ENCODE measurements around the gene DHRS3.
"Not testable (repeated sequence)": the region's sequence is repeated elsewhere in the genome, so short reads cannot be mapped to it uniquely, and the experiment has no call there.

Gene DHRS3, protein sequence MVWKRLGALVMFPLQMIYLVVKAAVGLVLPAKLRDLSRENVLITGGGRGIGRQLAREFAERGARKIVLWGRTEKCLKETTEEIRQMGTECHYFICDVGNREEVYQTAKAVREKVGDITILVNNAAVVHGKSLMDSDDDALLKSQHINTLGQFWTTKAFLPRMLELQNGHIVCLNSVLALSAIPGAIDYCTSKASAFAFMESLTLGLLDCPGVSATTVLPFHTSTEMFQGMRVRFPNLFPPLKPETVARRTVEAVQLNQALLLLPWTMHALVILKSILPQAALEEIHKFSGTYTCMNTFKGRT

DNA sequence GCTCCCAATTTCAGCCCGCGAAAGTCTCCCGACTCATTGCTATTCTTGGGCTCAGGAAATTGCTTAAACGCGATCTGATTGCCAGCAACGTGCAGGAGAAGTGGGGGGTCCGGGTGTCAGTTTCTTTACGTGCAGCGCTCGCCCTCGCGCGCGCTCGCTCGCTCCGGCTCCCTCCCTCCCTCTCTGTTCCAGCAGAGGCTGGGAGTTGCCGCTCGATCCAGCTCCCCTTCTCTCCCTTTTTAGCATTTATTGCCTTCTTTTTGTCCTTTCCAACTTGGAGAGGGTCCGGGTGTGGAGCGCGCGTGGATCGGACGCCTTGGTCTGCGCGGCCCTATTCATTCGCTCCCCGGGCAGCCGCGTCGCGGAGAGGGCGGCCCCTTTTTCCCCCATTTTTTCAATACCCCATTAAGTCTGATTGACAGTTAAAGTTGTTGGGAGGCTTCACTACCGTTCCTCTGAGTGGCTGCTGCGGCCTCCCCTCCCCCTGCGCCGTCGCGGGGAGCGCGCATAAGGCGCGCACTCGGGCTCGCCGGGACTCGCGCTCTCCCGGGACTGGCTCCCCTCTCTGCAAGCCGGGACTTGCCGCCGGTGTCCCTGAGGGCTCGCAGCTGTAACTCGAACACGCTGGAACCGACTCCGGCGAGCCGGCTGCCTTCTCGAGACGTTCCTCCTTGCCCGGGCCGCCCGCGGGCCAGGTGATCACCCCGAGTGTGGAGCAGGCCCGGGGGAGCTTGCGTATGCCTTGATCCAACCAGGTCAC, at the start of gene DHRS3:
Gene DHRS3, minus strand, starts transcription at position 310 of the 760 bp plus-strand sequence. CDS start 862 bp downstream, outside the sequence.
- DNase-seq, result peak; percentile 56

GRCh38 chr1:12666141-12666735, 48.2 kb upstream of the DHRS3 start:
- no peak for DNase-seq

DNA sequence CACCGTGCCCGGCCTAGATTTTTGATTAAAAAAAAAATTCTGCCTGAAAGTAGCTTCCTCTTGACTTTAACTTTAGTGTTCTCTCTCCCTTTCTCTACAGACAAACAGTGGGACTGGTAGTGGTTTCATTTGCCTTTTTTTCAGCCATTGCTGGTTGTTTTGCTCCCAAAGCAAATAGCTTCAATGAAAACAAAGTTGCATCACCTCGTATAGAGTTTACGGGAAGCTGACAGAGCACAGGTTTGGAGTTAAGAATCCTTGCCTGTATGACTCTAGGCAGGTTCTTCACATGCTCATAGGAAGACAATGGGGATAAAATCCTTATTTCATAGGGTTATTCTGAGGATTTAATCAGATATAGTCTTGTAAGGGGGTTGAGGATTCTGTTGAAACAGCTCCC, 47.5 kb upstream of the DHRS3 start:
- DNase-seq, result no peak

DNA sequence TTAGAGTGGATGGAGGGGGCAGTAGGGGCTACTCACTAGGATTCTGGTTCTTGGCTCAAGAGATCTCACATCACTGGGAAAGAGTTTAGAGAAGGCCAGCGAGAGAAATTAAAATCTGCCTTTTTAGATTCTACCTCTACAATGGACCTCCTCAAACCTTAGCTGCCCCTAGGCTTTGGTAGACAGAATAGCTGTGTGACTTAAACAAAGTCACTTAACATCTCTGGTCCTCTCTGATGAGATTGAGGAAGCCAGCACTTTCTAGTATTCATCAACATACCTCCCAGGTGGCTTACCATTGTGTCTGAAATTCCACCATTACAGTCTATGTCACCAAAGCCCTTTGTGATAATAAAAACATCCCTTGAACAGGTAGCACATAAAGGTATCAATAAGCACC, 44.5 kb upstream of the DHRS3 start:
- DNase-seq, result no peak

- no peak for DNase-seq
These were observed 43.7 kb upstream of the DHRS3 start for GRCh38 chr1:12661606-12662219.

DNA sequence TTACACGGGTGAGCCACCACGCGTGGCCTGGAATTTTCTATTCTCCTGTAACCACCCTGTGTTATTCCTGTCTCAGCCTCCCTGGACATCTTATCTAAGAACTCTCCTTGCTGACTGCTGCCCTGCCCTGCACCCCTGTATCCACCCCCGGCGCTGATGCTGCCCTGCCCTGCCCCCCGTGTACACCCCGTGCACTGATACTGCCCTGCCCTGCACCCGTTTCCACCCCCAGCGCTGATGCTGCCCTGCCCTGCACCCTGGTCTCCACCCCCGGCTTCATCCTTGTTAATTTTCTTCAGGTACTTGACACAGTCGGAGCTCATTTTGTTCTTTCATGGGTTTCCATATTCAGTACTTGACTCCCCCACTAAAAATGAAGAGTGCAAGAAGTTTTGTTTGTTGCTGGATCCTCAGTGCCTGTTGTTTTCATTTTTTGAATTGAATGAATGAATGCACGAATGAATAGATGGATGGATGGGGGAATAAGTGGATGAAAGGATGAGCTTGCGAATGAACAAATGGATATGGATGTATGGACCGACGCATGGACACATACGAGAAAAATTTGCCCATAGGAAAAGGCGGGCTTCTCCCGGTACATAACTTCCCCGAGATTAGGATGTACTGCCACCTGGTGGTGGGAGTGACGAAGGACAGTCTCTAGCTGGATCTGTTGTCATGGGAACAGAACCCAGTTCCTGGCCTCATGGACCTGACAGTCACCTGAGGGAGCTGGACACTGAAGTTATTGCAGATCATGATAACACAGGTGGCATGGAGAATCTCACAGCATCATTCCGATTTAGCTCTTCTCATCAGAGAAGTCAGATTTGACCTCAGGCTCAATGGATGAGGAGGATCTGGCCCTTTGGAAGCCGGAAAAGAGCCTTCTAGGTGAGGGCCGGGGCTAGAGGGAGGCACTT, 40.8 kb upstream of the DHRS3 start:
- DNase-seq, result peak; percentile 78

DNA sequence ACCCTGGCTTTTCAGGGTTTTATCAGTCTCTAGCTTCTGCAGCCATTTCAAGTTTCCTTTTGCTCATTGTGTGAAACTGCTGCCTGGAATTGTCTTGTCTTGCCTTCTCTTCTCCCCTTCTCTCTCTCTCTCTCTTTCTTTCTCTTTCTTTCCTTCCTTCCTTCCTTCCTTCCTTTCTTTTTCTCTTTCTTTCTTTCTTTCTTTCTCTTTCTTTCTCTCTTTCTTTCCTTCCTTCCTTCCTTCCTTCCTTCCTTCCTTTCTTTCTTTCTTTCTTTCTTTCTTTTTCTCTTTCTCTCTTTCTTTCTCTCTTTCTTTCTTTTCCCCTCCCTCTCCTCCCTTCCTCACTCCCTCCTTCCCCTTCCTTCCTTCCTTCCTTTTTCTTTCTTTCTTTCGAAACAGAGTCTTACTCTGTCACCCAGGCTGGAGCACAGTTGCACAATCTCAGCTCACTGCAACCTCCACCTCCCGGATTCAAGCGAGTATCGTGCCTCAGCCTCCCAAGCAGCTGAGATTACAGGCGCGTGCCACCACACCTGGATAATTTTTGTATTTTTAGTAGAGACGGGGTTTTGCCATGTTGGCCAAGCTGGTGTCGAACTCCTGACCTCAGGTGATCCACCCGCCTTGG, 40.0 kb upstream of the DHRS3 start:
- not testable (repeated sequence) for DNase-seq

DNA sequence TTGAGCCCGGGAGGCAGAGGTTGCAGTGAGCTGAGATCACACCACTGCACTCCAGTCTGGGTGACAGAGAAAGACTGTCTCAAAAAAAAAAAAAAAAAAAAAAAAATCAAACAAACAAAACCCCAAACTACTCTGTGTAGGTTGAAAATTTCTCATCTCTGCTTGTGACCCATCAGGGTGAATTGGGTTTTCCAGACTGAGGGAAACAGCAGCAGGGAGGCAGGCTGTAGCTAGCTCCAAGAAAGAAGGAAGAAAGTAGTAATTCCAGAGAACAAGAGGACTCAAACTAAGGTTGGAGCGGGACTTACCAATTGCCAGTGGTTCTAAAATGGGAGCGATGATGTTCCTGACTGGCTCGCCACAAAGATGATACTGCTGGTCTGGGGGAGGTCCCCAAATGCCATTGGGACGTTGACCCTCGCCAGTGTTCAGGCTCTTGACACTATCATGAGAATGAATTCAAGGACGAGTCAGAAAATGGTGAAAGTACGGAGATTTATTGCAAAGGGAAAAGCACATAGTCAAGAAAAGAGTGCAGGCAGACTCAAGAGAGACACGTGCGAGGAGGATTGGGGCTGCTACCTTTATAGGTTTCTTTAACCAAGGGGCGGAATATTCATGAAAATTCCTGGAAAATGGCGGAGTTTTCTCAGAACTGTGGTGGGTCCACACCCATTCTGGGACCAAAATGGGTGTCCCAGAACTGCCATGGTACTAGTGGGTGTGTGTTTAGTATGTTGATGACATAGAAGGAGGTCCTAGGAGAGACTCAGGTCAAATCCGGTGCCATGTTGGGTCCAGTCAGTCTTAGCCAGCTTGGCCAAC, 39.3 kb upstream of the DHRS3 start:
- DNase-seq, result no peak

DNA sequence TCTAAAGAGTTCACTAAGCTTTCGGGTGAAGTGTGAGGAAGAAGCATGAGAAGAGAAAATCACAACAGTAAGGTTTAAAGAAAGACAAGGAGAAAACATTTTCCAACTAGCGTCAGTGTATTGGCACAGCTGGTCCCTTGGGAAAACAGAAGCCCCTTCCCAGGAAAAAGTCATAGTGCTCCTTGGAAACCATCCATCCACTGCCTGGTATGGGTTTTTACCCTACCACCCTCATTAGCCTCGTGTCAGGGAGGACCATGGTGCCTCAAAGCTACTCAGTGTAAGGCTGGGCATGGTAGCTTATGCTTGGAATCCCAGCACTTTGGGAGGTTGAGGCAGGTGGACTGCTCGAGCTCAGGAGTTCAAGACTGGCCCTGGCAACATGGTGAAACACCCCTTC, 38.6 kb upstream of the DHRS3 start:
- DNase-seq, result no peak

DNA sequence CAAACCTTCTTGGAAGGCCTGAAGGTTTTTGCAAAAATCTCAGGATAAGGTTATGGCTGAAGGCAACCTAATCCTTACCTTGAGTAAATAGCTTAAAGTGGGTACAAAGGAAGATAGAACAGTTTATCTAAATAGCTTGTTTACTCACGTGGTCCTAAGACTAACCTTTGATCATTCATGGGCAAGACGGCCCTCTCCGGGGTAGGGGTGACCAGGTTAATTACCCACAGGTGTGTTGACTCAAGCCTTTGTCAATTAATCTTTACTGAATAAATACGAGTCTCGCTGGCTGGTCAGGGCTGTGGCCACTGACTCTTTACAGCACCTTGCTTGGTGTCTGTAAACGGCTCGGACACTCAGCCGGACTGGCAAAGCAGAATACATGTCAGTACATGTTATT, 36.6 kb upstream of the DHRS3 start:
- no peak for DNase-seq

- no peak for DNase-seq
These were observed 36.1 kb upstream of the DHRS3 start for GRCh38 chr1:12654004-12654567.

DNA sequence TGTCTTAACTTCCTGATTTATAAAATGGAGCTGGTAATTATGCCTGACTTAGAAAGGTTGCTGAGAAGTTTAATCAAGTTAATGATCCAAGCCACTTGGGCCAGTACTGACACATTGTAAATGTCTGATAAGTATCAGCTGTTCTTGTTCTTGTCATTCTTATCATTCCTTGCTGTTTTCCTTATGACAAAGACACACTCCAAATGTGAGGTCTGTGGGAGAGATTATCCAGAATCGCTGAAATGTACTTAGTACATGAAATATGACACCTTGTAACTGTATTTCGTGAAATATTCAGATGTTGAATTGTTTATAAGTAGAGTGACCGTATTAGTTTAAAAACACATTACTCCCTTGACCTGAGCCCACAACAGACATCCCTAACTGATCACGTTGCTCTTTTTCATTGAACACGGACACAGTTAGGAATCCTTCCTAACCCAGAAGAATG, 32.0 kb upstream of the DHRS3 start:
- no peak for DNase-seq

DNA sequence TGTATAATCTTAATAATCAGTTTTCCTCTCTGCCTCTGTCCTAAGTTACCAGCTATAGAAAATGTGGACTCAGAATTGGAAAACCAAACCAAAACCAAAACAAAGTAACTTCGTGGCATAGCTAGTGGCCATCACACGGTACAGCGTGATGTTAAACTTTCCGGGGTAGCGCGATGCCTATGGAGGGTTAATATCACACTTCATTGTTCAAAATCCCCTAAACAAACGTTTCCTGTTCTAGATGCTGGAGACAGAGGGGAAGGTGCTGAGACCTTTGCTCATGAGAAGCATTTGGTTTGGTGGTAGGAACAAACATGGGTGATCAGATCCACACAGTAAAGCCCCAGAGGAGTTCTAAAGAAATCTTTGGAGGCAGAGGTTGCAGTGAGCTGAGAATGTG, 30.7 kb upstream of the DHRS3 start:
- no peak for DNase-seq

GRCh38 chr1:12645401-12645800, 27.4 kb upstream of the DHRS3 start:
- DNase-seq, result not testable (repeated sequence)

- no peak for DNase-seq
These were observed 26.8 kb upstream of the DHRS3 start for GRCh38 chr1:12644829-12645228.

DNA sequence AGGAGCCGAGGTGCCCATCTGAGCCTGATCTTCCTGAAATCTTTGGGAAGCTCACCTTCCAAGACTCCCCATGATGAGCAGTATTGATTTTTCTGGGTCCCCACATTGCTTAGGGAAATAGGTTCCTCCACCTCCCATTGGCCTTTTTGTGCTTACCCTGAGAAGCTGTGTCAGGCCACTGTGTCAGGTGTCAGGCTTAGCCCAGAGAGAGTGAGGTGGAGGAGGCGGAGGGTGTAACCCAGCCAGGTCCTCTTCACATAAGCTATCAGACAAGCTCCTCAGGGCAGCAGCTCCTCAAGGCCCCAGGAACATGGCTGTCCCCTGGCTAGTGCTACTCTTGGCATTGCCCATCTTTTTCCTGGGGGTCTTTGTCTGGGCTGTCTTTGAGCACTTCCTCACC, 26.2 kb upstream of the DHRS3 start:
- DNase-seq, result no peak

- no peak for DNase-seq
These were observed 25.8 kb upstream of the DHRS3 start, which contains the start of gene AADACL4 for GRCh38 chr1:12643785-12644184. Gene AADACL4 (plus strand): TSS chr1:12644085. CDS start chr1:12644547, 462 bp downstream.

- no peak for DNase-seq
These were observed 25.1 kb upstream of the DHRS3 start for GRCh38 chr1:12643079-12643478.

DNA sequence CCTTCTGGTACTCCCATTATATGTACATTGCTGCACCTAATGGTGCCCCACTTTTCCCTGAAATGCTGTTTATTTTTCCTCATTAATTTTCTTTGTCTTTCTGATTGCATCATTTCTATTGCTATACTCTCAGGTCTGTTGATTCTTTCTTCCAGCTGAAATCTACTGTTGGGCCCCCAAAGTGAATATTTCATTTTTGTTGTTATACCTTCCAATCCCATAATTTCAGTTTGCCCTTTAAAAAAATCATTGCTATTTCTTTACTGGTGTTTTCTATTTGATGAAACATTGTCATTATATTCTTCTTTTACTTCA, 22.9 kb upstream of the DHRS3 start:
- DNase-seq, result no peak

GRCh38 chr1:12640237-12640957, 22.4 kb upstream of the DHRS3 start:
- no peak for DNase-seq
